NB4 (cell line): ENCODE measurements around the gene IP6K2.

Experiments used
- DNase-seq: peaks from one replicate; pipeline ENCODE4 v3.0.0; 2010; ENCODE audit warnings: low read depth
- H3K4me3 ChIP-seq: one replicate; pipeline ENCODE4 v1.5.1; 2011; ENCODE audit warnings: mild to moderate bottlenecking, low read depth, low read length, moderate library complexity
- MAX ChIP-seq: IDR thresholded peaks from 2 replicates; pipeline ENCODE4 v1.6.1; 2011; ENCODE audit warnings: low read depth, low read length
- MYC ChIP-seq: IDR thresholded peaks from 2 replicates; pipeline ENCODE4 v1.6.1; 2011; ENCODE audit warnings: low read depth, low read length
- POLR2A ChIP-seq: IDR thresholded peaks from 2 replicates; pipeline ENCODE4 v1.6.1; 2011; ENCODE audit warnings: mild to moderate bottlenecking; ENCODE audit not compliant: insufficient read length; ENCODE audit errors: extremely low read depth
- TF ChIP-seq, protein P1 (sequence below): IDR thresholded peaks from one replicate; pipeline ENCODE4 v1.5.1; 2012; ENCODE audit warnings: low read depth, low read length

The IP6K2 gene

GRCh38 chr3:48684480-48685143, 32.4 kb downstream of the IP6K2 start:
- TF ChIP-seq POLR2A (no peak), MAX (no peak), MYC (no peak)
- TF ChIP-seq, protein P1, sequence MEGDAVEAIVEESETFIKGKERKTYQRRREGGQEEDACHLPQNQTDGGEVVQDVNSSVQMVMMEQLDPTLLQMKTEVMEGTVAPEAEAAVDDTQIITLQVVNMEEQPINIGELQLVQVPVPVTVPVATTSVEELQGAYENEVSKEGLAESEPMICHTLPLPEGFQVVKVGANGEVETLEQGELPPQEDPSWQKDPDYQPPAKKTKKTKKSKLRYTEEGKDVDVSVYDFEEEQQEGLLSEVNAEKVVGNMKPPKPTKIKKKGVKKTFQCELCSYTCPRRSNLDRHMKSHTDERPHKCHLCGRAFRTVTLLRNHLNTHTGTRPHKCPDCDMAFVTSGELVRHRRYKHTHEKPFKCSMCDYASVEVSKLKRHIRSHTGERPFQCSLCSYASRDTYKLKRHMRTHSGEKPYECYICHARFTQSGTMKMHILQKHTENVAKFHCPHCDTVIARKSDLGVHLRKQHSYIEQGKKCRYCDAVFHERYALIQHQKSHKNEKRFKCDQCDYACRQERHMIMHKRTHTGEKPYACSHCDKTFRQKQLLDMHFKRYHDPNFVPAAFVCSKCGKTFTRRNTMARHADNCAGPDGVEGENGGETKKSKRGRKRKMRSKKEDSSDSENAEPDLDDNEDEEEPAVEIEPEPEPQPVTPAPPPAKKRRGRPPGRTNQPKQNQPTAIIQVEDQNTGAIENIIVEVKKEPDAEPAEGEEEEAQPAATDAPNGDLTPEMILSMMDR = no peak
- H3K4me3 ChIP-seq = peak overlapping the region; percentile 79
- peak; percentile 63 for DNase-seq

DNA sequence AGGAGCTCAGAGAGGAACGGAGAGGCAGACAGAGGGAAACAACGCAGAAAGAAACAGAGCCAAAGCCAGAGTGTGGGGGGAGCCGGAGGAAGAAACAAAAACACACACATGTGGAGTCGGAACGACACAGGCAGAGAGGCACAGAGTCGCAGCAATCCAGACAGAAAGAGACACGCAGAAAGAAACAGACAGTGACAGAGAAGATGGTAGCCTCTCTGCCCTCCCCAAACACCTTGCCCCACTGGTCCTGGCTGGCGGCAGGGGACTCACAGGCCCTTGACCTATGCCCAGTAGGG, 33.0 kb downstream of the IP6K2 start:
- H3K4me3 ChIP-seq = peak overlapping the region; percentile 79
- TF ChIP-seq POLR2A (no peak), MYC (no peak), MAX (no peak)
- TF ChIP-seq, protein P1 = no peak
- no peak for DNase-seq

GRCh38 chr3:48682786-48683185, 34.2 kb downstream of the IP6K2 start:
- H3K4me3 ChIP-seq = no peak overlapping the region
- DNase-seq = no peak

DNA sequence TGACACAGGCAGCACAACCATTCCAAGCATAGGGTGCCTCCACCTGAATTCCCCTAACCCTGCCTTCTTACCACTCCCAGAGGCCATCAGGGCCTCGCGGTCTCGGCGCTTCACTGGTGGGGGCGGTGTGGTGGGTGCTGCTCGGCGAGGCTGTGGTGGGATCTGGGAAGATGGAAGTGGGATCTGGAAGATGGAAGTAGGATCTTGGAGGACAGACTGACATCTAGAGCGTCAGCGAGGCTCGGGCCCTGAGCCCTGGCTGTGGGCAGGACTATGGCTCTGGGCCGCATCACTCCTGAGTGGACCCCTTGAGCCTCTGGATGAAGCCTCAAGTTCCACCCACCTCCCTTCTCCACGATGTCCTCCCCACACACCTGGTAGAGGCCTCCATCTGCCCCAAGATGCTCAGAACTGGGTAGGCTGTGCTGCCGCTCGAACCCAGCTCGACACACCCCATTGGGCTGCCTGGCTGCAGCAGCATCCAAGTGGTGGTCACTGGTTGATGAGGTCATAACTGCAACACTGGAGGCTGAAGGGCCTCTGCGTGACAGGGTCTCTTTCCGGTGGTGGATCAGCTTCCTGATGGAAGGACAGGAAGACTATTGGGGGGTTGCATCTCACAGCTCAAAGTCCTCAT, 34.9 kb downstream of the IP6K2 start:
- H3K4me3 ChIP-seq = no peak overlapping the region
- TF ChIP-seq MAX (no peak), POLR2A (no peak), MYC (no peak)
- TF ChIP-seq, protein P1 = no peak
- DNase-seq = no peak

More at GRCh38 chr3:48682786-48683185, 34.2 kb downstream of the IP6K2 start:
- TF ChIP-seq MAX (no peak), MYC (no peak), POLR2A (no peak)
- TF ChIP-seq, protein P1 = no peak

GRCh38 chr3:48681541-48681880, 35.5 kb downstream of the IP6K2 start:
- DNase-seq = no peak
- H3K4me3 ChIP-seq = no peak overlapping the region
- TF ChIP-seq MYC (no peak), POLR2A (no peak), MAX (no peak)
- TF ChIP-seq, protein P1 = no peak
